Cardiac muscle cell (in vitro differentiated cells and primary cell): ENCODE data around the gene NR1D1. TPM values are rescaled to one million over a fixed set of nuclear protein-coding genes. Genes with fewer than 3 reads are reported as not detected.
A peak's percentile ranks its signal among the peaks of the same experiment; 100 is the strongest.

ENCODE experiments used
- DNase-seq, 2 donors: peaks; one replicate each; pipeline versions ENCODE4 v3.0.0 to v3.0.0-alpha.2; 2010 to 2017; ENCODE audit warnings: low read depth in 1 of 2, low spot score in 1 of 2
- H3K27ac ChIP-seq: fragments of 200-600 bp; sonication (generic); 2 replicates; pipeline ENCODE4 v1.5.1; 2016
- H3K27me3 ChIP-seq: fragments of 200-600 bp; sonication (generic); 2 replicates; pipeline ENCODE4 v1.6.0; 2016; ENCODE audit warnings: control low read depth
- H3K36me3 ChIP-seq: fragments of 200-600 bp; sonication (generic); 2 replicates; pipeline ENCODE4 v1.5.1; 2016; ENCODE audit warnings: control low read depth
- H3K4me1 ChIP-seq: fragments of 200-600 bp; sonication (generic); 2 replicates; pipeline ENCODE4 v1.8.1; 2017; ENCODE audit warnings: low read depth, mild to moderate bottlenecking, mixed run types
- H3K4me3 ChIP-seq: fragments of 200-600 bp; sonication (generic); 2 replicates; pipeline ENCODE4 v1.5.1; 2016; ENCODE audit warnings: mild to moderate bottlenecking
- H3K9me3 ChIP-seq: fragments of 200-600 bp; sonication (generic); 2 replicates; pipeline ENCODE4 v1.5.1; 2017; ENCODE audit warnings: low read depth, mild to moderate bottlenecking, control low read depth
- polyA plus RNA-seq: library from polyadenylated mRNA; unstranded; fragments of >200 nt; fragmentation: Nextera tagmentation; extraction: Ambion mirVana; gene quantifications from 2 replicates; pipeline ENCODE4 v1.2.1, GENCODE V29; 2016
- total RNA-seq: library from RNA; depleted of rRNA; stranded (reverse); fragments of >200 nt; gene quantifications from 2 replicates; pipeline ENCODE4 v1.2.3, GENCODE V29; 2016
- TF ChIP-seq, protein P1 (sequence below): IDR thresholded peaks from 2 replicates; pipeline ENCODE4 v1.5.1; 2012; ENCODE audit warnings: low read depth, mild to moderate bottlenecking, low read length

The NR1D1 gene
- total and polyA plus RNA-seq, 2 experiments from 2014 or later: 1.7 to 3.7 TPM

DNA sequence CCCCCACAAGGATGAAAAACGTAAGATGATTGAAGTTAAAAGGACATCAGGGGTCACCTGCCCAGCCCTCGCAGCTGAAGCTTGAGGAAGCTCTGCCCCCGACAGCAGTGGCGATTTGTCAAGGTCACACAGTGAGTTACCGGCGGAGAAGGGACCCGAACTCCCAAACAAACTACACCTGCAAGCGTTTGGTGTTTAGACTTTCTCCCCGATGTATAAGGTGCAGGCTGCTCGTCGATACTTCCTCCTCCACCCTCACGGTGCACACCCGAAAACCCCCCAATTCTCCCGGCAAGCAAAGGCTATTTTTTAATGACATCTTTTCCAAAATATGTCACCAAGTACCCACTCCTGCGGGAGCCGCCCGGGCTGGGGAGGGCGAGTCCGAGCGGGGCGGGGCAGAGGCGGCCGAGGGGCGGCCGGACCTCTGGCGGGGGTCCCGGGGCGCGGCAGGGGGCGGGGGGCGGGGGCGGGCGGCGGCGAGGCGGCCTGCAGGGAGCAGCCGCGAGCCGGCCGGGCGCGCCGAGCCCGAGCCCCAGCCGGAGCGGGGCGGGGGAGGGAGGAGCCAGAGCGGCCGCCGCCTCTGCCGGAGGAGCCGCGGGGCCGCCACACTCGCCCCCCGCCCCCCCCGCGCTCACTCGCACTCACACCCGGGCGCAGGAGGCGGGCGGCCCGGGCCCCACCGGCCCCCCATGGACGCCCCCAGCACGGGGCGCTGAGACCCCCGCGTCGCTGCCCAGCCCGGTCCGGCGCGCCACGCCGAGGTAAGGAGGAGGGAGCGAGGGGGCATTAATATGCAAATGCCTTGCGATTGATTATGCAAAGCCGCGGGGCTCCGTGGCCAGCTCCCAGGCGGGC is 37.8 kb downstream of the NR1D1 start, which contains the start of gene THRA:
Gene THRA (plus strand): TSS at position 637 of the 858 bp plus-strand sequence. CDS start 11,524 bp downstream, outside the sequence.
- no peaks in the 10 kb centered on the region for H3K36me3 ChIP-seq
- H3K4me3 ChIP-seq: peak within 1 kb of the TSS; percentile 93
- TF ChIP-seq, protein P1, sequence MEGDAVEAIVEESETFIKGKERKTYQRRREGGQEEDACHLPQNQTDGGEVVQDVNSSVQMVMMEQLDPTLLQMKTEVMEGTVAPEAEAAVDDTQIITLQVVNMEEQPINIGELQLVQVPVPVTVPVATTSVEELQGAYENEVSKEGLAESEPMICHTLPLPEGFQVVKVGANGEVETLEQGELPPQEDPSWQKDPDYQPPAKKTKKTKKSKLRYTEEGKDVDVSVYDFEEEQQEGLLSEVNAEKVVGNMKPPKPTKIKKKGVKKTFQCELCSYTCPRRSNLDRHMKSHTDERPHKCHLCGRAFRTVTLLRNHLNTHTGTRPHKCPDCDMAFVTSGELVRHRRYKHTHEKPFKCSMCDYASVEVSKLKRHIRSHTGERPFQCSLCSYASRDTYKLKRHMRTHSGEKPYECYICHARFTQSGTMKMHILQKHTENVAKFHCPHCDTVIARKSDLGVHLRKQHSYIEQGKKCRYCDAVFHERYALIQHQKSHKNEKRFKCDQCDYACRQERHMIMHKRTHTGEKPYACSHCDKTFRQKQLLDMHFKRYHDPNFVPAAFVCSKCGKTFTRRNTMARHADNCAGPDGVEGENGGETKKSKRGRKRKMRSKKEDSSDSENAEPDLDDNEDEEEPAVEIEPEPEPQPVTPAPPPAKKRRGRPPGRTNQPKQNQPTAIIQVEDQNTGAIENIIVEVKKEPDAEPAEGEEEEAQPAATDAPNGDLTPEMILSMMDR: no peak
- H3K27me3 ChIP-seq: no peaks in the 10 kb centered on the region
- no peaks in the 10 kb centered on the region for H3K9me3 ChIP-seq
- peak within 1 kb of the TSS; percentile 84 for H3K27ac ChIP-seq
- peak; percentile 66 to 85 for DNase-seq
- H3K4me1 ChIP-seq: peaks cover 31% of the 10 kb centered on the region

GRCh38 chr17:40061609-40062038 is 38.8 kb downstream of the NR1D1 start:
- no peaks in the 10 kb centered on the region for H3K27me3 ChIP-seq
- H3K4me3 ChIP-seq: no peak overlapping the region
- no peaks in the 10 kb centered on the region for H3K9me3 ChIP-seq
- H3K36me3 ChIP-seq: no peaks in the 10 kb centered on the region
- no peak overlapping the region for H3K27ac ChIP-seq
- H3K4me1 ChIP-seq: peaks cover 24% of the 10 kb centered on the region
- TF ChIP-seq, protein P1: no peak
- DNase-seq: no peak

- no peak overlapping the region for H3K4me3 ChIP-seq
- H3K27ac ChIP-seq: no peak overlapping the region
- no peaks in the 10 kb centered on the region for H3K9me3 ChIP-seq
- DNase-seq: no peak
- no peaks in the 10 kb centered on the region for H3K27me3 ChIP-seq
- H3K36me3 ChIP-seq: no peaks in the 10 kb centered on the region
- TF ChIP-seq, protein P1: no peak
- H3K4me1 ChIP-seq: peaks cover 22% of the 10 kb centered on the region
Observed at GRCh38 chr17:40060887-40061608, 39.3 kb downstream of the NR1D1 start.

- Histone ChIP-seq H3K4me3 (no peak overlapping the region), H3K9me3 (no peaks in the 10 kb centered on the region), H3K27me3 (no peaks in the 10 kb centered on the region), H3K36me3 (no peaks in the 10 kb centered on the region), H3K4me1 (peaks cover 12% of the 10 kb centered on the region), H3K27ac (no peak overlapping the region)
- no peak for DNase-seq
- TF ChIP-seq, protein P1: no peak
Observed at GRCh38 chr17:40059729-40060475, 40.5 kb downstream of the NR1D1 start.

- Histone ChIP-seq H3K27ac (no peak overlapping the region), H3K4me1 (peaks cover 1% of the 10 kb centered on the region), H3K4me3 (no peak overlapping the region), H3K36me3 (no peaks in the 10 kb centered on the region), H3K9me3 (no peaks in the 10 kb centered on the region), H3K27me3 (no peaks in the 10 kb centered on the region)
- TF ChIP-seq, protein P1: no peak
- no peak for DNase-seq
Observed at GRCh38 chr17:40058865-40059264, 41.5 kb downstream of the NR1D1 start.
